Kidney capillary endothelial cell (primary cell): ENCODE measurements around the gene KPNA4.
"Not testable (repeated sequence)": the region's sequence is repeated elsewhere in the genome, so short reads cannot be mapped to it uniquely, and the experiment has no call there.

ENCODE experiments used
- DNase-seq: peaks from one replicate; pipeline ENCODE4 v3.0.0-alpha.2; 2018; ENCODE audit warnings: low spot score

The KPNA4 gene

GRCh38 chr3:160569894-160570652 is 4.7 kb upstream of the KPNA4 start:
- no peak for DNase-seq

GRCh38 chr3:160568989-160569388 is 3.6 kb upstream of the KPNA4 start:
- DNase-seq: no peak

GRCh38 chr3:160567774-160568173 is 2.4 kb upstream of the KPNA4 start:
- no peak for DNase-seq

- DNase-seq: peak; percentile 38
These were observed 1.1 kb upstream of the KPNA4 start for GRCh38 chr3:160566499-160566898.

GRCh38 chr3:160564949-160565441 is 376 bp downstream of the KPNA4 start:
- DNase-seq: no peak

GRCh38 chr3:160564258-160564911 is 986 bp downstream of the KPNA4 start:
- no peak for DNase-seq

GRCh38 chr3:160562952-160563351 is 2.4 kb downstream of the KPNA4 start:
- DNase-seq: no peak

GRCh38 chr3:160557571-160557970 is 7.8 kb downstream of the KPNA4 start:
- DNase-seq: no peak

- no peak for DNase-seq
These were observed 9.2 kb downstream of the KPNA4 start for GRCh38 chr3:160556141-160556540.

GRCh38 chr3:160554980-160555379 is 10.4 kb downstream of the KPNA4 start:
- DNase-seq: no peak

- no peak for DNase-seq
These were observed 11.5 kb downstream of the KPNA4 start for GRCh38 chr3:160553827-160554226.

GRCh38 chr3:160546727-160547126 is 18.6 kb downstream of the KPNA4 start:
- no peak for DNase-seq

GRCh38 chr3:160545504-160545871 is 19.9 kb downstream of the KPNA4 start:
- DNase-seq: no peak

- DNase-seq: no peak
These were observed 20.4 kb downstream of the KPNA4 start for GRCh38 chr3:160544844-160545503.

GRCh38 chr3:160540551-160540950 is 24.8 kb downstream of the KPNA4 start:
- no peak for DNase-seq

- DNase-seq: no peak
These were observed 26.5 kb downstream of the KPNA4 start for GRCh38 chr3:160538895-160539294.

GRCh38 chr3:160537729-160538128 is 27.6 kb downstream of the KPNA4 start:
- no peak for DNase-seq

- no peak for DNase-seq
These were observed 33.0 kb downstream of the KPNA4 start for GRCh38 chr3:160532371-160532770.

GRCh38 chr3:160531311-160531710 is 34.1 kb downstream of the KPNA4 start:
- DNase-seq: peak; percentile 58

- not testable (repeated sequence) for DNase-seq
These were observed 49.0 kb downstream of the KPNA4 start for GRCh38 chr3:160516391-160516790.

GRCh38 chr3:160501325-160501724 is 64.0 kb downstream of the KPNA4 start:
- no peak for DNase-seq

- DNase-seq: no peak
These were observed 67.2 kb downstream of the KPNA4 start for GRCh38 chr3:160498202-160498601.

GRCh38 chr3:160490166-160490565 is 75.2 kb downstream of the KPNA4 start:
- DNase-seq: no peak
